ENCODE results near the gene MYBBP1A.
"Not testable (repeated sequence)": the region's sequence is repeated elsewhere in the genome, so short reads cannot be mapped to it uniquely, and the experiment has no call there.

Gene MYBBP1A

GRCh38 chr17:4590042-4590441 is 34.9 kb upstream of the MYBBP1A start:
- not testable (repeated sequence) for DNase-seq

GRCh38 chr17:4588898-4589625 is 33.9 kb upstream of the MYBBP1A start:
- no peak for DNase-seq

DNA sequence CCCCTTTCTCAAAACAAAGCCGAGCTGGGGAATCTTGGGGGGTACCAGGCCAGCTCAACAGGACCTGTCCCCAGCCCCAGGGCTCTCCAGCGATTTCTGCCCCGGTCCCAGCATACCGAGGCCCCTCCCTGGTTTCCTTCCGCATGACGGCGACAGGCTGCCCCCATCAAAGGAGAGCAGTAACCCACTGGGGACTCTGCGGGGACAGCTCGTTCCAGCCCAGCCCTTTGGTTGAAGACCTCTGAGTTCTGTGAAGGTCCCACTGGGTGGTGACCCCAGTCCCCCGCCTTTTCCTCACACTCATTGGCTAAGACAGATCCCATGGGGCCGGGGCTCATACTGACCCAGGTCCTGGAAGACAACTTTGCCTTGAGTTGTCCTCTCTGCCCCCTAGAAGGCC is 33.2 kb upstream of the MYBBP1A start:
- DNase-seq = no peak

- no peak for DNase-seq
These were observed 32.6 kb upstream of the MYBBP1A start for GRCh38 chr17:4587803-4588202.

GRCh38 chr17:4587195-4587594 is 32.0 kb upstream of the MYBBP1A start:
- no peak for DNase-seq

DNA sequence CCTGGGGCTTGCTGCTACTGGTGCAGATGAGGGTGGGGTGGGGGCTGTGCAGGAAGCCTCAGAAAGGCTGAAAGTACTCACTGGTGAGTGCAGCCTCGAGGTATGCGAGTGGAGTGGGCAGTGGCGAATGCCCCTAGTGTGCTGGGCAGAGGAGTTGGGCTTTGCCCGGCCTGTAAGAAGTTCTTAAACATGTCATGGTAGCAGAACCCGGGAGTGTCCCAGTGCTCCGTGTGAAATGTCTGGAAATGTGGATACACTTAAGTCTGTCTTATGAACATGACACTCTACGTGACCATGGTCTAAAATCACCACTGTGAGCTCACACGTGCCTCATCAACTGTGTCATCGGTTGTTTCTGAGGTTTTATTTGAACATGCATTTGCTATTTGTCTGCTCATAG is 30.9 kb upstream of the MYBBP1A start:
- DNase-seq = no peak

DNA sequence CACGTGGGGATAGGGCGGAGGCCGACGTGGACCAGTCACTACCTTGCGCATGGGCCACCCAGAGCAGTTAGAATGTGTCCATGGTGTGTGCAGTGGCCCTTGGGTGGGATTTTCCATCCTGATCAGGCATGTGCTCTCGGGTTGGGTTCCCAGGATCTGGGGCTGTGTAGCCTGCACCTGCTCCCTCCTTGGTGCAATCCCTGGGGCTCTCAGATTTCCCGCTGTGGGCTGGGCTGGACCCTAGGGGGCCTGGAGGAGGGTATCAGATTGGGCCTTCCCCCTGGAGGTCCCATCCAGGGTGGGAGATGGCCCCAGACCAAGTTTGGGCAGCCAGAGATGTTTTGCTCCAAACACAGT is 30.4 kb upstream of the MYBBP1A start:
- no peak for DNase-seq

DNA sequence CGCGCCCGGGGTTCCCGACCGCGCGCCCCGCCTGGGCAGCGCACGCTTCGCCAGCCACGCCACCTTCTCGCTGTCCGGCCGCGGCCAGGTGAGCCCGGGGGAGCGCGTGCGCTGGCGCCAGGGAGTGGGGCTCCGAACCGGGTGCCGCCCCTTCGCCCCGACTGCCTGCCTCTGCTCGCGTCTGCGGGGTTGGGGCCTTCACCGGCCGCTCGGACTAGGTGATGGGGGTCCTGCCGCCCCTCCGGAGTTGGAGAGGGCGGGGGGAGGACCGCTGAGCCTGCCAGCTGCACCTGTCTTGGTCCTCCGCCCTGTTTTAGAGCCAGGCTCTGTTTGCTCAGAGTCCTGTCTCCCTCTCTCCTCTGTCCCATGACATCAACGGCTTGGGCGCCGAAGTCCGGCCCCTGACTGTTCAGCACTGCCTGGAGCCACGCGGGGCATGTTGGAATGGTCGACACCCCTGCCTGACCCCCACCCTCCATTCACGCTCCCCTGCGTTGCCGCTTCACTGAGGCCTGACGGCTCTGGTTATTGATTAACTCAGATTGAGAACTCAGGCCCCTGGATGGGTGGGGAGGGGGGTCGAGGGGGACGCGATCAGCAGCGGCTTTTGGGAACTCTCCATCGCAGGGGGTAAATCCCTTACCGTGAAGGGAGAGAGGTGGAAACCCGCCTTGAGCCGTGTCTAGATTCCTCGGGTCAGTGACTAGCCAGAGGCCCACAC is 29.9 kb upstream of the MYBBP1A start:
- no peak for DNase-seq

- DNase-seq = no peak
These were observed 29.1 kb upstream of the MYBBP1A start, which contains the start of gene SMTNL2 for GRCh38 chr17:4584101-4584916. TSS of gene SMTNL2 (plus strand) at chr17:4584529. CDS start at chr17:4584606, 77 bp downstream.

GRCh38 chr17:4583782-4584100 is 28.6 kb upstream of the MYBBP1A start:
- no peak for DNase-seq

GRCh38 chr17:4583206-4583605 is 28.0 kb upstream of the MYBBP1A start:
- DNase-seq = no peak

- no peak for DNase-seq
These were observed 27.5 kb upstream of the MYBBP1A start for GRCh38 chr17:4582691-4583090.

DNA sequence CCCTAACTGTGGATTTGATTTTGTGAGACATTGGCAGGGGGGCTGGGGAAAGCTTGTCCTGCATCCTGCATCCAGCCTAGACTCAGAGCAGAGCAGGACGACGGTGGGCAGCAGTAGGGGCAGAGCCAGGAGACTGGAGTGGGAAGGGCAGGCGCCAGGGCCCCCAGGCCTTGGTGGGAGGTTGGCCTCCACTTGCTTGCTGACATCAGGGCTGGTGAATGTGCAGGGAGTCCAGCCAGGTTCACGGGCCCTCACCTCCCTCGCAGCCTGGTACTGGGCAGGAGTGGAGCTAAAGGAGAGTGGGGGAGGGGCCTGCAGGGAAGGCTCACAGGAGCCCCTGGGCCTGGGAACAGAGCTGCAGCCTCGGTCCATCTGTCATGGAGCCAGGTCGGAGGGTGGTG is 26.9 kb upstream of the MYBBP1A start:
- no peak for DNase-seq

- DNase-seq = no peak
These were observed 25.1 kb upstream of the MYBBP1A start for GRCh38 chr17:4580291-4580690.

- no peak for DNase-seq
These were observed 24.5 kb upstream of the MYBBP1A start for GRCh38 chr17:4579678-4580077.

DNA sequence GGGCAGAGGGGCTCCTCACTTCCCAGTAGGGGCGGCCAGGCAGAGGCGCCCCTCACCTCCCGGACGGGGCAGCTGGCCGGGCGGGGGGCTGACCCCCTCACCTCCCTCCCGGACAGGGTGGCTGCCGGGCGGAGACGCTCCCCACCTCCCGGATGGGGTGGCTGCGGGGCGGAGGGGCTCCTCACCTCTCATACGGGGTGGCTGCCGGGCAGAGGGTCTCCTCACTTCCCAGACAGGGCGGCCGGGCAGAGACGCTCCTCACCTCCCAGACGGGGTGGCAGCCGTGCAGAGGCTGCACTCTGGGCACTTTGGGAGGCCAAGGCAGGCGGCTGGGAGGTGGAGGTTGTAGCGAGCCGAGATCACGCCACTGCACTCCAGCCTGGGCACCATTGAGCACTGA is 23.2 kb upstream of the MYBBP1A start:
- DNase-seq = not testable (repeated sequence)

DNA sequence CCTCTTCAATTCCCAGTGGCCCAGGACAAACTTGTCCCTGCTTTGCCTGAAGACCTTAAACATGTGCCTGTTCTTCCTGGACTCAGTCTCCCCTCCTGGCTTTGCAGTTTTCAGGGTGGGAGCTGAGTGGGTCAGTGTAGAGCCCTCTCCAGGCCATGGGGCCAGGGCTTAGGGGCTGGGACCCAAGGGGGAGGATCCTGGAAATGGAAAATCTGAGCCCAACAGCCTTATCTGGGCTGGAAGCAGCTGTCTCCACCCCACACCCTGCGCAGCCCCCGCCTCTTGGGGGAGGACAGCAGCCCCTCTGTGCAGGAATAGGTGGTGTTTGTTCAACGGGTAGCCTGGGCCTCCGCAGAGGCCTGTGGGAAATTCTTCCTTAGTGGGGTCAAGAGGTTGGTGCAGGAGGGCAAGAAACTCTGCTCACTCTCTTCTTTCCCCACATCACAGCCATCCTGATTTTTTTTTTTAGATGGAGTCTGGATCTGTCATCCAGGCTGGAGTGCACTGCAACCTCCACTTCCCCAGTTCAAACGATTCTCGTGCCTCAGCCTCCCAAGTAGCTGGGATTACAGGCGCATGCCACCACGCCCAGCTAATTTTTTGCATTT is 22.3 kb upstream of the MYBBP1A start:
- DNase-seq = no peak

DNA sequence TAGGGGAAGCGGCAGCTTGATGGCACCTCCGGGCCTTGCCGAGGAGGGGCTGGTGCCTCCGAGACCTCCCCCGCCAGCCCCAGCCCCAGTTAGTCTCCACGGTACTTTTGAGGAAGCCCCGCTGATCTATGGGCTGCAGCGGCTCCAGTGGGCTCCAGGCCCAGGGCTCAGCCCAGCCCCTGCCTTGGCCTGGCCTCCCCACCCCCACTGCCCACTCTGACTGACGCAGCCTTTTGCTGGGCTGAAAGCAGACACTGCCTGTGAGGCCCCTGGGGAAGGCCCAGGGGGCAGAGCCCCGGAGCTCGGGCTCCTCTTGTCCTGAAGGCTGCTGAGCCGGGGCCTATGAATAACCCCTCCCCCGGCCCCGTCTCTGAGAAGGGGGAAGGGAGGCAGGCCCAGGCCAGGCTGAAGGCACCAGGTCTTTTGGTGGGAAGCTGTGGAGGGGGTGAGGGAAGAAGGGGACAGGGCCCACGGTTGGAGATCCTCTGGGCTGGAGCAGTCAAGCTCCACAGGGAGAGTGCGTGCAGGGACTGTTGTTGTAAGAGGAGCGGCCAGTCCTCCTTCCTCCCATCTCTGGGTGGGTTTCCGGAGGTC is 21.6 kb upstream of the MYBBP1A start:
- DNase-seq = no peak

DNA sequence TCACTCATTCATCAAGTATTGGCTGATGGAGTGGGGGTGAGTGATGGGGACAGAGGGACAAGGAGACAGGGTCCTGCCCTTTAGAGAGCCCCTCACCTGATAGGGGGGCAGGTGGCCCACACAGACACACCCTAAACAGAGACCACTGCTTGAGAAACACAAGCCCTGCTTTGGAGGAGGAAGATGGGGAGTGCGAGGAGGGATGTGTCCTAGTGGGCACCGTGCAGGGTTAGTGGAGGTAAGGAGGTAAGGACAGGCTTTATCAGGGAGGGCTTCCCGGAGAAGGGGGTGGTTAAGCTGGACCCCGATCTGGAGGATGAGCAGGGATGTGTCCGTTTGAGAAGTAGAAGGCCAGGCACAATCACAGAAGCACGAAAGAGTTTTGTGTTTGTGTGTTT is 21.0 kb upstream of the MYBBP1A start:
- no peak for DNase-seq

DNA sequence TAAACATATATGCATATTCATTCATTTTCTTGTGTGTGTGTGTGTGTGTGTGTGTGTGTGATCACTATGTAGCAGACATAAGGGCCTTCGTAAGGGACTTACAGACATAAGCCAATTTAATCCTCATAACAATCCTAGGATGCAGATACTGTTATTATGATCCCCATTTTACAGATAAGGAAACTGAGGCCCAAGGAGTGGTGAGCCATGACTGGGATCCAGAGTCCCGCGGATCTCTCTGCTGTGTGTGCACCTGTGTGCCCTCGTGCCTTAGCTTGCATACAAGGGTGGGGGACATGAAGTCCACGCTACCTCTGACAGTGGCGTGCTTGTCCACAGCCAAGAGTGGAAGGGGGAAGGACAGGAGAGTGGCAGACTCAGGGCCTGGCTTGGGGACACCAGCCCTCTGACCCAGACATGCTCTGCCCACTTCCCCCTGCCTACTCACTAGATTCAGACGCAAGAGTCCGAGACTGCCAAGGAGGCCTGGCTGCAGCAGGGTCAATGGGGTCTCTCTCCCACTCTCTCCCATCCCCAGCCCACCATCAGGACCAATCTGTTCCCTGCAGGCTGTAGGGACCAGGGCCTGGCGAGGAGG is 19.4 kb upstream of the MYBBP1A start:
- no peak for DNase-seq

- no peak for DNase-seq
These were observed 18.5 kb upstream of the MYBBP1A start for GRCh38 chr17:4573669-4574068.

DNA sequence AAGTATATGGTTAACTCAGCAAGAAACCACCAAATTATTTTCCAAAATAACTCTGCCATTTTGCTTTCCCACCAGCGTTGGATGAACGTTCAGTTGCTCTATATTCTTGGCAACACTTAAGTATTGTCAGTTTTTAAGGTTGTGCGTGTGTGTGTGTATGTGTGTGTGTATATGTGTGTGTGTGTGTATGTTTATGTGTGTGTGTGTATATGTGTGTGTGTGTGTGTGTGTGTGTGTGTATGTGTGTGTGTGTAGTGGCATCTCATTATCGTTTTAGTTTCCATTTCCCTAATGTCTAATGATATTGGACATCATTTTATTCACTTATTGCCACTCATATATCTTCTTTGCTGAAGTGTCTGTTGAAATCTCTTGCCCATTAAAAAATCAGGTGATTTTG is 17.9 kb upstream of the MYBBP1A start:
- DNase-seq = no peak

DNA sequence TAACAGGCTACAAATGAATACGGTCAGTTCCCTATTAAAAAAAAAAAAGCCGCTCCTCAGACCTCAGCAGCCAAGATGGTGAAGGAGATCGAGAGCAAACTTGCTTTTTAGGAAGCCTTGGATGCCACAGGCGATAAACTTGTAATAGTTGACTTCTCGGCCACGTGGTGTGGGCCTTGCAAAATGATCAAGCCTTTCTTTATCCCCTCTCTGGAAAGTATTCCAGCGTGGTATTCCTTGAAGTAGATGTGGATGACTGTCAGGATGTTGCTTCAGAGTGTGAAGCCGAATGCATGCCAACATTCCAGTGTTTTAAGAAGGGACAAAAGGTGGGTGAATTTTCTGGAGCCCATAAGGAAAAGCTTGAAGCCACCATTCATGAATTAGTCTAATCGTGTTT is 16.9 kb upstream of the MYBBP1A start:
- DNase-seq = no peak
